CD14-positive monocyte (primary cell): ENCODE results near the gene FASN. TPM values are rescaled to one million over a fixed set of nuclear protein-coding genes. Genes with fewer than 3 reads are reported as not detected.

ENCODE experiments used
- DNase-seq, 3 donors: peaks; one replicate each; pipeline ENCODE4 v3.0.0-alpha.2; 2011 to 2022
- H2AFZ ChIP-seq: 2 replicates; pipeline ENCODE4 v1.6.0; 2012; ENCODE audit warnings: mild to moderate bottlenecking, low read depth, low read length, inconsistent platforms; ENCODE audit not compliant: insufficient read depth, poor library complexity, severe bottlenecking
- H3K27ac ChIP-seq, 2 donors: 1 replicate in 1 of 2; 2 replicates in 1 of 2; pipeline ENCODE4 v1.5.1; 2012 to 2013; ENCODE audit warnings: low read length in 2 of 2, control low read depth in 1 of 2, inconsistent platforms in 1 of 2, low read depth in 1 of 2, mild to moderate bottlenecking in 1 of 2
- H3K27me3 ChIP-seq, 2 donors: one replicate each; pipeline versions ENCODE4 v1.6.0 to v1.6.1; 2011 to 2013; ENCODE audit warnings: low read length in 2 of 2; ENCODE audit not compliant: control insufficient read depth in 2 of 2, insufficient read depth in 2 of 2
- H3K36me3 ChIP-seq, 2 donors: replicated peaks in 1 of 2; 1 replicate in 1 of 2; 2 replicates in 1 of 2; pipeline versions ENCODE4 v1.5.1 to v1.6.1; 2012 to 2013; ENCODE audit warnings: low read length in 2 of 2, control low read depth in 1 of 2, inconsistent platforms in 1 of 2, mild to moderate bottlenecking in 1 of 2; ENCODE audit not compliant: insufficient read depth in 2 of 2, control insufficient read depth in 1 of 2
- H3K4me1 ChIP-seq, 2 donors: 1 replicate in 1 of 2; 2 replicates in 1 of 2; pipeline versions ENCODE4 v1.5.1 to v1.6.1; 2012 to 2013; ENCODE audit warnings: low read length in 2 of 2, control low read depth in 1 of 2, inconsistent platforms in 1 of 2, mild to moderate bottlenecking in 1 of 2, moderate library complexity in 1 of 2; ENCODE audit not compliant: insufficient read depth in 2 of 2, control insufficient read depth in 1 of 2
- H3K4me2 ChIP-seq: replicated peaks from 2 replicates; pipeline ENCODE3; 2012; ENCODE audit warnings: low read length, moderate library complexity, mild to moderate bottlenecking; ENCODE audit not compliant: poor library complexity, severe bottlenecking; ENCODE audit errors: extremely low read depth
- H3K4me3 ChIP-seq, 3 experiments: fragments of 200-600 bp in 1 of 3; sonication (generic) in 1 of 3; replicated peaks in 1 of 3; 1 replicate in 2 of 3; 2 replicates in 1 of 3; pipeline ENCODE4 v1.5.1; 2011 to 2013; ENCODE audit warnings: low read length in 3 of 3, mild to moderate bottlenecking in 3 of 3, control low read depth in 2 of 3, low read depth in 2 of 3, inconsistent platforms in 1 of 3, moderate library complexity in 1 of 3
- H3K79me2 ChIP-seq: 2 replicates; pipeline ENCODE4 v1.6.0; 2012; ENCODE audit warnings: mild to moderate bottlenecking, control low read depth, inconsistent platforms, low read length, moderate library complexity; ENCODE audit not compliant: insufficient read depth
- H3K9ac ChIP-seq: 2 replicates; pipeline ENCODE4 v1.6.0; 2017; ENCODE audit warnings: low read length, mild to moderate bottlenecking; ENCODE audit not compliant: insufficient read depth, poor library complexity, severe bottlenecking
- H3K9me3 ChIP-seq, 2 donors: replicated peaks in 1 of 2; 1 replicate in 1 of 2; 2 replicates in 1 of 2; pipeline versions ENCODE4 v1.5.1 to v1.6.1; 2012 to 2013; ENCODE audit warnings: low read length in 2 of 2, control low read depth in 1 of 2; ENCODE audit not compliant: control insufficient read depth in 1 of 2, insufficient read depth in 1 of 2
- H4K20me1 ChIP-seq: 2 replicates; pipeline ENCODE4 v1.6.0; 2012; ENCODE audit warnings: mild to moderate bottlenecking, low read length, control low read depth, moderate library complexity; ENCODE audit not compliant: insufficient read depth
- H3K27ac Mint-ChIP-seq, 7 donors: one replicate each; pipeline ENCODE4 v1.8.0; 2020; ENCODE audit warnings: mild to moderate bottlenecking in 7 of 7, mixed read lengths in 7 of 7, moderate library complexity in 6 of 7, inconsistent platforms in 2 of 7
- H3K27me3 Mint-ChIP-seq, 3 donors: one replicate each; pipeline ENCODE4 v1.8.0; 2021 to 2022; ENCODE audit warnings: low read depth in 3 of 3, mild to moderate bottlenecking in 3 of 3, mixed read lengths in 3 of 3, moderate library complexity in 3 of 3, inconsistent platforms in 1 of 3
- H3K36me3 Mint-ChIP-seq, 2 donors: one replicate each; pipeline ENCODE4 v1.8.0; 2020; ENCODE audit warnings: mixed read lengths in 2 of 2, inconsistent platforms in 1 of 2, mild to moderate bottlenecking in 1 of 2
- H3K4me1 Mint-ChIP-seq: one replicate; pipeline ENCODE4 v1.8.0; 2020; ENCODE audit warnings: mild to moderate bottlenecking, mixed read lengths
- H3K4me3 Mint-ChIP-seq, 2 donors: one replicate each; pipeline ENCODE4 v1.8.0; 2020; ENCODE audit warnings: mild to moderate bottlenecking in 2 of 2, mixed read lengths in 2 of 2, moderate library complexity in 1 of 2
- H3K9me3 Mint-ChIP-seq, 7 donors: one replicate each; pipeline ENCODE4 v1.8.0; 2020 to 2022; ENCODE audit warnings: mixed read lengths in 7 of 7, mild to moderate bottlenecking in 6 of 7, moderate library complexity in 6 of 7, inconsistent platforms in 2 of 7
- CTCF ChIP-seq: fragments of 200-600 bp; IDR thresholded peaks from one replicate; pipeline ENCODE4 v1.8.0; 2022; ENCODE audit warnings: antibody characterized with exemption, mild to moderate bottlenecking
- WGBS: methylation state at CpG from one replicate; pipeline ENCODE4 v1.1.5; 2013; ENCODE audit warnings: missing lambda C conversion rate; ENCODE audit not compliant: insufficient coverage; 5-methylcytosine and 5-hydroxymethylcytosine counted together
- intact Hi-C, 2 donors: fragments of 100-400 bp; cut with micrococcal nuclease; formaldehyde crosslinking; loops; one replicate each; pipeline versions ENCODE4 v1.15.0 to v1.15.1; 2023
- polyA plus RNA-seq, 3 donors: library from polyadenylated mRNA; depleted of rRNA in 1 of 3; unstranded in 2 of 3; stranded (reverse) in 1 of 3; fragments of 300-500 nt in 2 of 3; fragments of >200 nt in 1 of 3; fragmentation: Illumina TruSeq in 2 of 3; gene quantifications; 1 replicate in 2 of 3; 2 replicates in 1 of 3; pipeline ENCODE4 v1.2.3, GENCODE V29; 2012 to 2021

Gene FASN
- polyA plus RNA-seq, 3 donors = 0.08 to 8.4 (median 0.13) TPM

- Mint-ChIP-seq H3K9me3 (peaks cover 0 to 2% (median 0%) of the 10 kb centered on the region in 7 donors), H3K4me3 (no peak overlapping the region), H3K4me1 (no peaks in the 10 kb centered on the region), H3K27me3 (no peaks in the 10 kb centered on the region), H3K27ac (no peak overlapping the region), H3K36me3 (peaks cover 0 to 7% of the 10 kb centered on the region in 2 donors)
- no peak for TF ChIP-seq CTCF
- 96% methylated on average over 3 of the region's 4 CpGs for WGBS
- no peak overlapping the region for H3K9ac ChIP-seq
- DNase-seq = no peak
- no peaks in the 10 kb centered on the region for H3K79me2 ChIP-seq
- intact Hi-C loops = no loop called here
- no peaks in the 10 kb centered on the region for H3K27me3 ChIP-seq
- no peak overlapping the region for H3K27ac ChIP-seq
- no peak overlapping the region for H3K4me2 ChIP-seq
- H3K9me3 ChIP-seq = no peaks in the 10 kb centered on the region
- no peak overlapping the region for H2AFZ ChIP-seq
- no peak overlapping the region for H3K4me3 ChIP-seq
- H4K20me1 ChIP-seq = no peaks in the 10 kb centered on the region
- H3K4me1 ChIP-seq = no peaks in the 10 kb centered on the region
- peaks cover 0 to 3% of the 10 kb centered on the region in 2 donors for H3K36me3 ChIP-seq
Observed at GRCh38 chr17:82129095-82129494, 31.1 kb upstream of the FASN start.

DNA sequence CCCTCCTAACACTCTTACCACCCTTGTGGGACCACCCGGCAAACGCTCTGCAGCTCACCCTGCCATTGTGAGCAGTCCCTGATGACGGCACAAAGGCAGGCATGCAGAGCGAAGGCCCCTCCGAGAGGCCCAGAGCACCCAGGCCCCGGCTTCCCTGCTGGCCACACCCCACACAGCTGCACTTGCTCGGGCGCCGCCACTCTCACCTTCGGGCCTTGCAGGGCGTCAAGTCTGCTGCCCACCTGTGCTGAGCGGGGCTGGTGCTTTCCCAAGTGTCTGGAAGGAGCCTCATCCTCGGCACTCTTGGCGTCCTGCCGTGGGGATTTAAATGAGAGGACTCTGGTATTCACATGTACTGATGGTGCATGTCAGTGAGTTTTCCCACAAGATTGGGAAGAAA, 30.3 kb upstream of the FASN start:
- Mint-ChIP-seq H3K27me3 (no peaks in the 10 kb centered on the region), H3K36me3 (peaks cover under 1 to 11% of the 10 kb centered on the region in 2 donors), H3K27ac (no peak overlapping the region), H3K4me3 (no peak overlapping the region), H3K4me1 (no peaks in the 10 kb centered on the region), H3K9me3 (peaks cover 0 to 2% (median 0%) of the 10 kb centered on the region in 7 donors)
- Histone ChIP-seq H3K9me3 (no peaks in the 10 kb centered on the region), H3K4me2 (no peak overlapping the region), H4K20me1 (no peaks in the 10 kb centered on the region), H3K4me3 (no peak overlapping the region), H3K79me2 (no peaks in the 10 kb centered on the region), H3K27me3 (no peaks in the 10 kb centered on the region), H3K36me3 (peaks cover 0 to 3% of the 10 kb centered on the region in 2 donors), H3K27ac (no peak overlapping the region), H2AFZ (no peak overlapping the region), H3K9ac (no peak overlapping the region), H3K4me1 (no peaks in the 10 kb centered on the region)
- no peak for DNase-seq
- TF ChIP-seq CTCF = no peak
- intact Hi-C loops = no loop called here
- 95% methylated on average over 12 of the region's 15 CpGs for WGBS
